A549 (cell line): ENCODE results near the gene NFAM1.

Experiments
- CEBPB ChIP-seq, 2 experiments: fragments of >200 bp in 1 of 2; sonication (Bioruptor Twin) in 1 of 2; formaldehyde crosslinking in 1 of 2; IDR thresholded peaks; 2 replicates each; pipeline ENCODE4 v1.6.1; 2012 to 2016
- CTCF ChIP-seq: fragments of >200 bp; sonication (Bioruptor Twin); formaldehyde crosslinking; IDR thresholded peaks from 3 replicates; pipeline ENCODE4 v1.5.1; 2016
- ELK1 ChIP-seq: fragments of 150-350 bp; IDR thresholded peaks from 2 replicates; pipeline ENCODE4 v1.6.1; 2014; ENCODE audit warnings: low read depth, mild to moderate bottlenecking, low read length
- GATA3 ChIP-seq: IDR thresholded peaks from 2 replicates; pipeline ENCODE4 v1.6.1; 2012; ENCODE audit warnings: borderline replicate concordance
- MAFK ChIP-seq: fragments of 450-650 bp; IDR thresholded peaks from 2 replicates; pipeline ENCODE4 v1.6.1; 2014; ENCODE audit not compliant: partially characterized antibody
- POLR2A ChIP-seq: IDR thresholded peaks from 2 replicates; pipeline ENCODE4 v1.6.1; 2012; ENCODE audit warnings: mild to moderate bottlenecking, low read length
- RCOR1 ChIP-seq: fragments of 150-350 bp; IDR thresholded peaks from 2 replicates; pipeline ENCODE4 v1.6.1; 2014; ENCODE audit warnings: antibody characterized with exemption, low read length, low read depth
- RFX5 ChIP-seq: fragments of 450-650 bp; IDR thresholded peaks from 2 replicates; pipeline ENCODE4 v1.7.1; 2014; ENCODE audit warnings: antibody characterized with exemption, mild to moderate bottlenecking, moderate library complexity
- RNF2 ChIP-seq: fragments of 200-600 bp; sonication (generic); IDR thresholded peaks from 2 replicates; pipeline ENCODE4 v1.6.1; 2016; ENCODE audit warnings: low read depth, mild to moderate bottlenecking, antibody characterized with exemption, moderate library complexity, borderline replicate concordance

GRCh38 chr22:42399315-42400271, 32.6 kb downstream of the NFAM1 start:
- TF ChIP-seq POLR2A (no peak), CTCF (no peak), RCOR1 (no peak), RFX5 (no peak), CEBPB (IDR thresholded peaks at IDR 0.05) (no peak), GATA3 (no peak), RNF2 (no peak), ELK1 (no peak), MAFK (no peak)
